Psoas muscle (tissue), 8 donors: ENCODE data around the gene RAB3GAP2. TPM values are rescaled to one million over a fixed set of nuclear protein-coding genes. Genes with fewer than 3 reads are reported as not detected.
"Not testable (repeated sequence)": the region's sequence is repeated elsewhere in the genome, so short reads cannot be mapped to it uniquely, and the experiment has no call there.

ENCODE experiments used
- ATAC-seq, 4 donors: fragments of 200-7000 bp; cut with Tn5 transposase; one replicate each; pipeline ENCODE4 v1.9.1; 2020; ENCODE audit warnings: moderate library complexity in 3 of 4, mild to moderate bottlenecking in 2 of 4
- DNase-seq, 2 donors: peaks; one replicate each; pipeline ENCODE4 v3.0.0-alpha.2; 2020
- H3K27ac ChIP-seq: fragments of 200-600 bp; one replicate; pipeline ENCODE4 v1.8.0; 2022
- H3K27me3 ChIP-seq, 3 donors: fragments of 200-600 bp in 1 of 3; one replicate each; pipeline versions ENCODE4 v1.6.1 to v1.8.0; 2013 to 2022; ENCODE audit warnings: low read length in 2 of 3, mild to moderate bottlenecking in 2 of 3, moderate library complexity in 1 of 3; ENCODE audit not compliant: insufficient read depth in 3 of 3
- H3K36me3 ChIP-seq, 2 donors: fragments of 200-600 bp in 1 of 2; one replicate each; pipeline versions ENCODE4 v1.6.1 to v1.8.0; 2013 to 2022; ENCODE audit warnings: low read depth in 1 of 2, mild to moderate bottlenecking in 1 of 2, moderate library complexity in 1 of 2; ENCODE audit not compliant: insufficient read depth in 1 of 2
- H3K4me1 ChIP-seq: fragments of 200-600 bp; one replicate; pipeline ENCODE4 v1.8.0; 2022
- H3K4me3 ChIP-seq: fragments of 200-600 bp; one replicate; pipeline ENCODE4 v1.8.0; 2022; ENCODE audit warnings: mild to moderate bottlenecking
- H3K9me3 ChIP-seq: fragments of 200-600 bp; one replicate; pipeline ENCODE4 v1.8.0; 2022
- CTCF ChIP-seq: fragments of 200-600 bp; IDR thresholded peaks from one replicate; pipeline ENCODE4 v1.8.0; 2022; ENCODE audit warnings: antibody characterized with exemption
- WGBS, 3 donors: extraction: QIAGEN DNeasy Blood & Tissue Kit; methylation state at CpG; one replicate each; pipeline versions ENCODE4 v1.1.6 to v1.1.7; 2013; 5-methylcytosine and 5-hydroxymethylcytosine counted together
- intact Hi-C, 2 donors: fragments of 100-400 bp; cut with DNase I; formaldehyde crosslinking; loops; one replicate each; pipeline versions ENCODE4 v1.11.0 to v1.14.2; 2022
- polyA plus RNA-seq, 3 donors: library from polyadenylated mRNA; stranded (reverse); fragments of 200-250 nt; gene quantifications; one replicate each; pipeline ENCODE4 v1.2.3, GENCODE V29; 2013
- total RNA-seq, 4 donors: library from RNA; stranded (reverse); fragmentation: NEBNext Ultra II Directional in 2 of 4; extraction: Animal tissue kit (Norgen Biotek cat#: 25700) in 2 of 4; gene quantifications; one replicate each; pipeline versions ENCODE4 v1.2.1 to v1.2.4, GENCODE V29; 2021 to 2023
- donor health status: healthy with polysubstance abuse.
- donor health status: DM: no; HTN: no; CAD: no; lungs with moderate emphysema.
- donor health status: Bipolar disorder and iron deficiency.
- donor health status: healthy.
- donor health status: DM: yes; HTN: yes; CAD: no.
- donor health status: DM: no; HTN: no; CAD: no.
- donor health status: DM: no; HTN: no; CAD: no.
- donor health status: DM: yes; HTN: yes; CAD: no.

Gene RAB3GAP2
- total and polyA plus RNA-seq, 7 donors, result 5.8 to 28.6 (median 18.6) TPM

GRCh38 chr1:220217383-220217988, 54.8 kb downstream of the RAB3GAP2 start:
- H3K9me3 ChIP-seq, result no peaks in the 10 kb centered on the region

DNA sequence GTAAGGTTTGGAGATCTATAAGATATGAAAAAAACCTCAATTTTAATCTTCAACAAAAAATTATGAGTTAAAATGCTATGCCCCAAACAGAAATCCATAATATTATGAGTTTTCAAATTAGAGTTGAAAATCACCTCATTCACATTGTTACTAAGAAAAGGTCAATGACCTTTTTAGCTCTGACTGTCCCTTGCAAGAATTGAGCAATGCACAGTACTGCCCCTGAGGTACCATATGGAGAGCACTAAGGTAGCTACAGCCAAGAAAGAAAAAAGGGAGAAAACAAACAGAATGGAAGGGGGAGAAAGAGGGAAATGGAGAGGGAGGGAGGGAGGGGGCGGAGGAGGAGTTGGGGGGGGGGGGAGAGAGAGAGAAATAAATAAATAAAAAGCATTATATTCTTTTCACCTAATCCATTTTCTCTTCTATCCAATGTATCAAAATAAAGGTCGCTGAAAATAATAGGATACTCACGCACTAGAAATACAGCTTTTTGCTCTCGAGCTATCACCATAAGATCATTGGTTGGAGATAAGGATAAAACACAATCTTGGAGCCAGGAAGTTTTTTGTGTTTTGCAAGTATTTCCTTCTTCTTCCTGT, 58.8 kb downstream of the RAB3GAP2 start:
- no peaks in the 10 kb centered on the region for H3K4me1 ChIP-seq
- no peak overlapping the region for H3K27ac ChIP-seq
- no peak for ATAC-seq
- DNase-seq, result no peak
- intact Hi-C loops, result no loop called here
- WGBS, 3 donors, result 85 to 88% (median 86%) methylated on average over 4 of the region's 4 CpGs
- no peak for TF ChIP-seq CTCF
- peaks cover 4 to 45% of the 10 kb centered on the region in 2 donors for H3K36me3 ChIP-seq
- no peak overlapping the region for H3K4me3 ChIP-seq
- H3K9me3 ChIP-seq, result no peaks in the 10 kb centered on the region
- no peaks in the 10 kb centered on the region for H3K27me3 ChIP-seq

More at GRCh38 chr1:220217383-220217988, 54.8 kb downstream of the RAB3GAP2 start:
- Histone ChIP-seq H3K4me3 (no peak overlapping the region), H3K27ac (no peak overlapping the region), H3K27me3 (no peaks in the 10 kb centered on the region), H3K36me3 (peaks cover 0 to 5% of the 10 kb centered on the region in 2 donors), H3K4me1 (peaks cover 6% of the 10 kb centered on the region)
- ATAC-seq (no peak), DNase-seq (no peak)
- WGBS, 3 donors, result 71 to 74% (median 74%) methylated on average over 2 of the region's 2 CpGs
- intact Hi-C loops, result no loop called here
- no peak for TF ChIP-seq CTCF

DNA sequence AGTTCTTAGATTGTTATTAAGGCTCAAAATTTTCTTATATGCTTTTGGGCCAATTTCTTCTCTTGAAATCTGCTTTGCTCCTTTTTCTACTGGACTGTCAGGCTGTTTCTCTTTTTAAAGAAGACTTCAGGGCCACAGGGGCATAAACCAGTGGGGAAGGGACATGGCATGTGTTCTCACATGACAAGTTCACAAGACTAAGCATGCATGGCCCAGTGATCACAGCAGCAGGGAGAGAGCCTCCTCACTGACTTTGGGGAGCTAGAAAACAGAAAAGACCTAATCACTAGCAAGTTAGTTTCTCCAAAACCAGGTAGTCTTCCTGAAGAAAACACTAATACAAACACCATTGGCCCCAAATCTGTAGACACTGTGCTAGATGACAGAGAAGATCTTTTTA, 64.8 kb downstream of the RAB3GAP2 start:
- no peak for TF ChIP-seq CTCF
- no peaks in the 10 kb centered on the region for H3K27me3 ChIP-seq
- no peak overlapping the region for H3K27ac ChIP-seq
- H3K4me3 ChIP-seq, result no peak overlapping the region
- ATAC-seq (no peak), DNase-seq (no peak)
- no peaks in the 10 kb centered on the region for H3K4me1 ChIP-seq
- no peaks in the 10 kb centered on the region for H3K9me3 ChIP-seq
- intact Hi-C loops, result loop anchor here in 1 of 2 donors (10.0 kb wide), 1 partner anchor 547 kb away; no protein-coding TSS in a partner anchor
- H3K36me3 ChIP-seq, result peaks cover 7 to 98% of the 10 kb centered on the region in 2 donors

GRCh38 chr1:220204758-220205157, 67.5 kb downstream of the RAB3GAP2 start:
- WGBS, 3 donors, result 100% methylated on average over 1 of the region's 2 CpGs; no CpG with 5 or more reads in 1 of the 3 donors
- intact Hi-C loops, result loop anchor here in 1 of 2 donors (10.0 kb wide), 1 partner anchor 550 kb away; no protein-coding TSS in a partner anchor
- H3K4me1 ChIP-seq, ATAC-seq, H3K27me3 ChIP-seq, H3K27ac ChIP-seq, H3K4me3 ChIP-seq, DNase-seq, H3K9me3 ChIP-seq: not testable (repeated sequence)
- peaks cover 3 to 99% of the 10 kb centered on the region in 2 donors for H3K36me3 ChIP-seq

DNA sequence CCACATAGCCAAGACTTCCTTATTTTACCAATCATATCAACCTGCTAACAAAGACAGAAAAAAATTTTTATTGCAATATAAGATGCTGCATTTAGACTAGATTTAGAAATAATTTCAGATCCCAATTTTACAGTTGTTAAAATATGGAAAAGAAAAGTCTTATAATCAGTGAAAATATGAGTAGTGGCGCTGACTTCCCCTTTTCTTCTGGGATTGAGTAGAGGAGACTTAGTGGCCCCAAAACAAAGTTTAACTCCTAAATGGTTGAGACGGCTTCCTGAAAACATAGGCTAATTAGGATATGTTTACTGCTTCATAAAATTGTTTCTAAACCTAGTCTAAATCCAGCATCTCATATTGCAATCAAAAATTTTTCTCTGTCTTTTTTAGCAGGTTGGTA, 68.4 kb downstream of the RAB3GAP2 start:
- no peak overlapping the region for H3K4me3 ChIP-seq
- H3K27me3 ChIP-seq, result no peaks in the 10 kb centered on the region
- intact Hi-C loops, result loop anchor here in 1 of 2 donors (10.0 kb wide), 1 partner anchor 551 kb away; no protein-coding TSS in a partner anchor
- WGBS, 3 donors, result 89 to 92% (median 92%) methylated on average over 2 of the region's 2 CpGs
- peaks cover 3 to 99% of the 10 kb centered on the region in 2 donors for H3K36me3 ChIP-seq
- no peak for ATAC-seq
- no peaks in the 10 kb centered on the region for H3K9me3 ChIP-seq
- no peak for TF ChIP-seq CTCF
- H3K4me1 ChIP-seq, result no peaks in the 10 kb centered on the region
- no peak for DNase-seq
- H3K27ac ChIP-seq, result no peak overlapping the region
